ENCODE results near the gene APBA1. TPM values are rescaled to one million over a fixed set of nuclear protein-coding genes. Genes with fewer than 3 reads are reported as not detected.

APBA1 gene
- total RNA-seq, 1 donor from 2014 or later = 5.9 TPM

DNA sequence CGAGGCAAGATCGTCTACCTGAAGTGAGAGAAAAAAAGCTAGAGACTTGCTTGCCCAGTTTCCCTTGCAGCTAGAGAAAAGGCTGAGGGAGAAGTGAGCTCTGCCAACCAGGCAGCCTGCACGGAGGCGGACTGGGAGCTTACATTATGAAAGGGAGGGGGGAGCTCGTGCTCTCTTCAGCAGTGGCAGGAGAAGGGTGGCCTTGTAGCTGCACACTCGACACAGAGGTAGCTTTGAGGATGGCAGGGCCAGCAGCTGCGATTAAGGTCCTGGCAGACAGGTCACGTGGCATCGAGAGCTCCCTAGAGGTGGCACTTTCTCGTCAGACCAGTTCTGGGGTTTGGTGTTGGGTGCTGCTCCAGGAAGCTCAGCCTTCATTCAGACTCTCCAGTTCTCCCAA, 26.7 kb downstream of the APBA1 start:
- Histone ChIP-seq H3K9me3 (ENCODE audit: insufficient read depth, low read depth, low read length) (no peaks in the 10 kb centered on the region), H3K27me3 (ENCODE audit: insufficient read depth, low read length) (no peaks in the 10 kb centered on the region), H4K20me1 (ENCODE audit: insufficient read depth, low read length) (no peaks in the 10 kb centered on the region), H3K9ac (ENCODE audit: low read length) (no peak overlapping the region), H3K79me2 (ENCODE audit: insufficient read depth, low read length) (no peaks in the 10 kb centered on the region), H3K4me1 (ENCODE audit: insufficient read depth, low read length) (peaks cover 6% of the 10 kb centered on the region), H3K4me2 (ENCODE audit: low read length) (no peak overlapping the region), H3K27ac (ENCODE audit: low read depth, low read length) (no peak overlapping the region), H3K4me3 (ENCODE audit: insufficient read depth, low read depth, low read length) (no peak overlapping the region), H3K36me3 (ENCODE audit: insufficient read depth, low read length) (no peaks in the 10 kb centered on the region), H2AFZ (ENCODE audit: low read depth, low read length) (no peak overlapping the region)
- no peak overlapping the region for H3K4me3 Mint-ChIP-seq (ENCODE audit: unreplicated experiment)
- DNase-seq (ENCODE audit: low read depth) (no peak), FAIRE-seq (no peak)
- peaks cover 4% of the 10 kb centered on the region for H3K9me3 Mint-ChIP-seq (ENCODE audit: unreplicated experiment)
- H3K27me3 Mint-ChIP-seq (ENCODE audit: low read depth, unreplicated experiment) = no peaks in the 10 kb centered on the region
- H3K36me3 Mint-ChIP-seq (ENCODE audit: low read depth, unreplicated experiment) = no peaks in the 10 kb centered on the region
- TF ChIP-seq, protein P1, sequence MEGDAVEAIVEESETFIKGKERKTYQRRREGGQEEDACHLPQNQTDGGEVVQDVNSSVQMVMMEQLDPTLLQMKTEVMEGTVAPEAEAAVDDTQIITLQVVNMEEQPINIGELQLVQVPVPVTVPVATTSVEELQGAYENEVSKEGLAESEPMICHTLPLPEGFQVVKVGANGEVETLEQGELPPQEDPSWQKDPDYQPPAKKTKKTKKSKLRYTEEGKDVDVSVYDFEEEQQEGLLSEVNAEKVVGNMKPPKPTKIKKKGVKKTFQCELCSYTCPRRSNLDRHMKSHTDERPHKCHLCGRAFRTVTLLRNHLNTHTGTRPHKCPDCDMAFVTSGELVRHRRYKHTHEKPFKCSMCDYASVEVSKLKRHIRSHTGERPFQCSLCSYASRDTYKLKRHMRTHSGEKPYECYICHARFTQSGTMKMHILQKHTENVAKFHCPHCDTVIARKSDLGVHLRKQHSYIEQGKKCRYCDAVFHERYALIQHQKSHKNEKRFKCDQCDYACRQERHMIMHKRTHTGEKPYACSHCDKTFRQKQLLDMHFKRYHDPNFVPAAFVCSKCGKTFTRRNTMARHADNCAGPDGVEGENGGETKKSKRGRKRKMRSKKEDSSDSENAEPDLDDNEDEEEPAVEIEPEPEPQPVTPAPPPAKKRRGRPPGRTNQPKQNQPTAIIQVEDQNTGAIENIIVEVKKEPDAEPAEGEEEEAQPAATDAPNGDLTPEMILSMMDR (IDR thresholded peaks at IDR 0.05; ENCODE audit: insufficient read depth, low read depth, low read length) = no peak
- no peak for TF ChIP-seq EZH2 (IDR thresholded peaks at IDR 0.05; ENCODE audit: insufficient read depth, low read length)
- H3K4me1 Mint-ChIP-seq (ENCODE audit: low read depth, unreplicated experiment) = peaks cover 8% of the 10 kb centered on the region
- H3K27ac Mint-ChIP-seq (ENCODE audit: unreplicated experiment) = no peak overlapping the region

DNA sequence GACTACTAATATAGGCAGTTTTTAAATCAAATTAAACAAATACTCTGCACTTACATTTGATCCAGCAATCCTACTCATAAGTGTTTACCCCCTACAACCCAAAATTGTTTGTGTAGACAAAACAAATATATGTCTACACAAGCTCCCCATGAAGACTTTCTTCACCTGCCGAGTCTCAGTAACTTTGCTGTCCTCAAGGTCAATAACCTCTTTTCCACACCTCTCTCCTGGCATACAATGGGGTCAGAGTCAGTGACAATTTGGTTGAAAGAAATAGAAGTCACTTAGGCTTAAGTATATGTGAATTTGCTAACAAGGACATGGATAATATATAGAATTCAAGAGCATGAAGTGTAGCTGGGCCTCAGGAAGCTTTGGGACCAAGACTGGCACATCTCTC, 29.1 kb downstream of the APBA1 start:
- no peak overlapping the region for H3K4me3 Mint-ChIP-seq (ENCODE audit: unreplicated experiment)
- Histone ChIP-seq H3K36me3 (ENCODE audit: insufficient read depth, low read length) (no peaks in the 10 kb centered on the region), H3K79me2 (ENCODE audit: insufficient read depth, low read length) (no peaks in the 10 kb centered on the region), H3K9ac (ENCODE audit: low read length) (no peak overlapping the region), H4K20me1 (ENCODE audit: insufficient read depth, low read length) (no peaks in the 10 kb centered on the region), H3K4me1 (ENCODE audit: insufficient read depth, low read length) (peaks cover under 1% of the 10 kb centered on the region), H3K27ac (ENCODE audit: low read depth, low read length) (no peak overlapping the region), H3K27me3 (ENCODE audit: insufficient read depth, low read length) (no peaks in the 10 kb centered on the region), H3K9me3 (ENCODE audit: insufficient read depth, low read depth, low read length) (no peaks in the 10 kb centered on the region), H3K4me2 (ENCODE audit: low read length) (no peak overlapping the region), H3K4me3 (ENCODE audit: insufficient read depth, low read depth, low read length) (no peak overlapping the region), H2AFZ (ENCODE audit: low read depth, low read length) (no peak overlapping the region)
- H3K27ac Mint-ChIP-seq (ENCODE audit: unreplicated experiment) = no peak overlapping the region
- no peak for FAIRE-seq
- peaks cover 1% of the 10 kb centered on the region for H3K4me1 Mint-ChIP-seq (ENCODE audit: low read depth, unreplicated experiment)
- no peak for DNase-seq (ENCODE audit: low read depth)
- H3K27me3 Mint-ChIP-seq (ENCODE audit: low read depth, unreplicated experiment) = no peaks in the 10 kb centered on the region
- H3K36me3 Mint-ChIP-seq (ENCODE audit: low read depth, unreplicated experiment) = no peaks in the 10 kb centered on the region
- no peak for TF ChIP-seq EZH2 (IDR thresholded peaks at IDR 0.05; ENCODE audit: insufficient read depth, low read length)
- TF ChIP-seq, protein P1 (IDR thresholded peaks at IDR 0.05; ENCODE audit: insufficient read depth, low read depth, low read length) = no peak
- H3K9me3 Mint-ChIP-seq (ENCODE audit: unreplicated experiment) = peaks cover 4% of the 10 kb centered on the region

DNA sequence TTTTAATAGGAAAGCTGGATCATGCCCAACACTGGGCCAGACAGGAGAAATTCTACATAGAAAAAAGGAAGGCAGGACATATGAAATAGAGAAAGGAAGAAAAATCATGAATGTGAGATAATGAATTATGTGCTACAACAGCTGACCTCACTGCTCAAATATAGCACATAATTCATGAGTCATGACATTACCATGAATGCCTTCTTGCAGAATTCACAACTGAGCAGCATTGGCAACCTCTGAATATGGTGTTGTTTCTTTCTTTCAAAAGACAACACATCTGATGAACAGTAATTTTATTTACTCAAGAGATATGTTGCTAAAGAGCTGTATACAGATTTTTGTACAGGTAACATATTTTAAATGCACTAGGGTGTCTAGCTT, 34.4 kb downstream of the APBA1 start:
- no peak overlapping the region for H2AFZ ChIP-seq (ENCODE audit: low read depth, low read length)
- Mint-ChIP-seq H3K36me3 (ENCODE audit: low read depth, unreplicated experiment) (no peaks in the 10 kb centered on the region), H3K4me3 (ENCODE audit: unreplicated experiment) (no peak overlapping the region), H3K4me1 (ENCODE audit: low read depth, unreplicated experiment) (peaks cover 1% of the 10 kb centered on the region), H3K9me3 (ENCODE audit: unreplicated experiment) (peaks cover 6% of the 10 kb centered on the region), H3K27me3 (ENCODE audit: low read depth, unreplicated experiment) (no peaks in the 10 kb centered on the region), H3K27ac (ENCODE audit: unreplicated experiment) (peak overlapping the region; percentile 55)
- TF ChIP-seq EZH2 (IDR thresholded peaks at IDR 0.05; ENCODE audit: insufficient read depth, low read length) = no peak
- TF ChIP-seq, protein P1 (IDR thresholded peaks at IDR 0.05; ENCODE audit: insufficient read depth, low read depth, low read length) = no peak
- no peaks in the 10 kb centered on the region for H4K20me1 ChIP-seq (ENCODE audit: insufficient read depth, low read length)
- peak overlapping the region; percentile 69 for H3K4me2 ChIP-seq (ENCODE audit: low read length)
- H3K9me3 ChIP-seq (ENCODE audit: insufficient read depth, low read depth, low read length) = no peaks in the 10 kb centered on the region
- no peaks in the 10 kb centered on the region for H3K27me3 ChIP-seq (ENCODE audit: insufficient read depth, low read length)
- H3K4me3 ChIP-seq (ENCODE audit: insufficient read depth, low read depth, low read length) = no peak overlapping the region
- H3K36me3 ChIP-seq (ENCODE audit: insufficient read depth, low read length) = no peaks in the 10 kb centered on the region
- H3K4me1 ChIP-seq (ENCODE audit: insufficient read depth, low read length) = peaks cover 9% of the 10 kb centered on the region
- FAIRE-seq (peak; percentile 98), DNase-seq (ENCODE audit: low read depth) (peak; percentile 78)
- H3K79me2 ChIP-seq (ENCODE audit: insufficient read depth, low read length) = no peaks in the 10 kb centered on the region
- H3K27ac ChIP-seq (ENCODE audit: low read depth, low read length) = peak overlapping the region; percentile 73
- peak overlapping the region; percentile 22 for H3K9ac ChIP-seq (ENCODE audit: low read length)

All from astrocyte (in vitro differentiated cells and primary cell).